Breast epithelium (tissue), 3 donors: Measurements from ENCODE around the gene CEND1.

ENCODE experiments used
- POLR2A ChIP-seq: fragments of 450-650 bp; IDR thresholded peaks from one replicate; pipeline ENCODE4 v1.6.1; 2016; ENCODE audit warnings: antibody characterized with exemption, mild to moderate bottlenecking, moderate library complexity
- POLR2AphosphoS5 ChIP-seq, 3 donors: sonication (generic); formaldehyde crosslinking; IDR thresholded peaks; one replicate each; pipeline ENCODE4 v1.6.1; 2017; ENCODE audit warnings: antibody characterized with exemption in 3 of 3
- TF ChIP-seq, protein P1 (sequence below), 3 donors: fragments of 450-650 bp; IDR thresholded peaks; one replicate each; pipeline ENCODE4 v1.5.1; 2016 to 2017; ENCODE audit warnings: antibody characterized with exemption in 3 of 3, mild to moderate bottlenecking in 3 of 3, moderate library complexity in 3 of 3

DNA sequence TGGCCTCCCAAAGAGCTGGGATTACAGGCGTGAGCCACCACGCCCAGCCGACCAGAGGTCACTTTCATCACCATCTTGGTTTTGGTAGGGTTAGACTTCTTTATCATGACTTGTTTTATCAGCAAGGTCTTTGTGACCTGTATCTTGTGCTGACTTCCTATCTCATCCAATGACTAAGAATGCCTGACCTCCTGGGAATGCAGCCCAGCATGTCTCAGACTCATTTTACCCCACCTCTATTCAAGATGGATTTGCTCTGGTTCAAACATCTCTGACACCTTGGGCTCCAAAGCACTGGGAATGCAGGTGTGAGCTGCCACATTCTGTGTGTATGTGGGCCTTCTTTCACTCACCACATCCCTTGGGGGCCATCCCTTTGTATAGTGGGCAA is 47.7 kb downstream of the CEND1 start:
- TF ChIP-seq, protein P1, sequence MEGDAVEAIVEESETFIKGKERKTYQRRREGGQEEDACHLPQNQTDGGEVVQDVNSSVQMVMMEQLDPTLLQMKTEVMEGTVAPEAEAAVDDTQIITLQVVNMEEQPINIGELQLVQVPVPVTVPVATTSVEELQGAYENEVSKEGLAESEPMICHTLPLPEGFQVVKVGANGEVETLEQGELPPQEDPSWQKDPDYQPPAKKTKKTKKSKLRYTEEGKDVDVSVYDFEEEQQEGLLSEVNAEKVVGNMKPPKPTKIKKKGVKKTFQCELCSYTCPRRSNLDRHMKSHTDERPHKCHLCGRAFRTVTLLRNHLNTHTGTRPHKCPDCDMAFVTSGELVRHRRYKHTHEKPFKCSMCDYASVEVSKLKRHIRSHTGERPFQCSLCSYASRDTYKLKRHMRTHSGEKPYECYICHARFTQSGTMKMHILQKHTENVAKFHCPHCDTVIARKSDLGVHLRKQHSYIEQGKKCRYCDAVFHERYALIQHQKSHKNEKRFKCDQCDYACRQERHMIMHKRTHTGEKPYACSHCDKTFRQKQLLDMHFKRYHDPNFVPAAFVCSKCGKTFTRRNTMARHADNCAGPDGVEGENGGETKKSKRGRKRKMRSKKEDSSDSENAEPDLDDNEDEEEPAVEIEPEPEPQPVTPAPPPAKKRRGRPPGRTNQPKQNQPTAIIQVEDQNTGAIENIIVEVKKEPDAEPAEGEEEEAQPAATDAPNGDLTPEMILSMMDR (IDR thresholded peaks at IDR 0.05), result no peak
- no peak for TF ChIP-seq POLR2A
- TF ChIP-seq POLR2AphosphoS5 (IDR thresholded peaks at IDR 0.05), result no peak
